Activated naive CD8-positive, alpha-beta T cell (primary cell): ENCODE measurements around the gene SPRTN.
"Not testable (repeated sequence)": the region's sequence is repeated elsewhere in the genome, so short reads cannot be mapped to it uniquely, and the experiment has no call there.

Source experiments
- H3K27ac Mint-ChIP-seq: one replicate; pipeline ENCODE4 v1.8.0; 2021; ENCODE audit warnings: mixed read lengths
- H3K27me3 Mint-ChIP-seq: one replicate; pipeline ENCODE4 v1.8.0; 2021; ENCODE audit warnings: mixed read lengths
- H3K36me3 Mint-ChIP-seq: one replicate; pipeline ENCODE4 v1.8.0; 2021; ENCODE audit warnings: mixed read lengths
- H3K4me1 Mint-ChIP-seq: one replicate; pipeline ENCODE4 v1.8.0; 2021; ENCODE audit warnings: low read depth, mixed read lengths
- H3K4me3 Mint-ChIP-seq: one replicate; pipeline ENCODE4 v1.8.0; 2021; ENCODE audit warnings: mild to moderate bottlenecking, mixed read lengths
- H3K9me3 Mint-ChIP-seq: one replicate; pipeline ENCODE4 v1.8.0; 2021; ENCODE audit warnings: low read depth, mixed read lengths

Gene SPRTN

GRCh38 chr1:231326248-231326647, 11.8 kb upstream of the SPRTN start:
- Mint-ChIP-seq H3K27ac (no peak overlapping the region), H3K4me3 (no peak overlapping the region), H3K9me3 (no peaks in the 10 kb centered on the region), H3K36me3 (no peaks in the 10 kb centered on the region), H3K27me3 (no peaks in the 10 kb centered on the region), H3K4me1 (peaks cover 6% of the 10 kb centered on the region)

- H3K4me3 Mint-ChIP-seq, result no peak overlapping the region
- H3K27me3 Mint-ChIP-seq, result no peaks in the 10 kb centered on the region
- H3K4me1 Mint-ChIP-seq, result peaks cover 13% of the 10 kb centered on the region
- no peaks in the 10 kb centered on the region for H3K9me3 Mint-ChIP-seq
- H3K36me3 Mint-ChIP-seq, result peaks cover 6% of the 10 kb centered on the region
- H3K27ac Mint-ChIP-seq, result no peak overlapping the region
Measured at GRCh38 chr1:231327617-231328016, 10.5 kb upstream of the SPRTN start.

- Mint-ChIP-seq H3K27ac (no peak overlapping the region), H3K4me1 (peaks cover 31% of the 10 kb centered on the region), H3K27me3 (no peaks in the 10 kb centered on the region), H3K9me3 (no peaks in the 10 kb centered on the region), H3K4me3 (no peak overlapping the region), H3K36me3 (peaks cover 12% of the 10 kb centered on the region)
Measured at GRCh38 chr1:231329483-231329882, 8.6 kb upstream of the SPRTN start.

- Mint-ChIP-seq H3K9me3 (no peaks in the 10 kb centered on the region), H3K4me1 (peaks cover 56% of the 10 kb centered on the region), H3K4me3 (peak overlapping the region; percentile 20), H3K27ac (no peak overlapping the region), H3K27me3 (no peaks in the 10 kb centered on the region), H3K36me3 (peaks cover 19% of the 10 kb centered on the region)
Measured at GRCh38 chr1:231332761-231333160, 5.3 kb upstream of the SPRTN start.

- no peak overlapping the region for H3K27ac Mint-ChIP-seq
- H3K4me3 Mint-ChIP-seq, result peak overlapping the region; percentile 97
- no peaks in the 10 kb centered on the region for H3K9me3 Mint-ChIP-seq
- H3K4me1 Mint-ChIP-seq, result peaks cover 61% of the 10 kb centered on the region
- no peaks in the 10 kb centered on the region for H3K27me3 Mint-ChIP-seq
- H3K36me3 Mint-ChIP-seq, result peaks cover 19% of the 10 kb centered on the region
Measured at GRCh38 chr1:231334079-231334666, 3.9 kb upstream of the SPRTN start.

- Mint-ChIP-seq H3K4me1 (peaks cover 65% of the 10 kb centered on the region), H3K9me3 (no peaks in the 10 kb centered on the region), H3K27me3 (no peaks in the 10 kb centered on the region), H3K27ac (no peak overlapping the region), H3K4me3 (peak overlapping the region; percentile 97), H3K36me3 (peaks cover 19% of the 10 kb centered on the region)
Measured at GRCh38 chr1:231334952-231335351, 3.1 kb upstream of the SPRTN start.

- no peaks in the 10 kb centered on the region for H3K27me3 Mint-ChIP-seq
- no peaks in the 10 kb centered on the region for H3K9me3 Mint-ChIP-seq
- peaks cover 67% of the 10 kb centered on the region for H3K4me1 Mint-ChIP-seq
- peak overlapping the region; percentile 41 for H3K27ac Mint-ChIP-seq
- peak overlapping the region; percentile 97 for H3K4me3 Mint-ChIP-seq
- peaks cover 19% of the 10 kb centered on the region for H3K36me3 Mint-ChIP-seq
Measured at GRCh38 chr1:231335663-231336602, 2.2 kb upstream of the SPRTN start.

- H3K4me1 Mint-ChIP-seq, result peaks cover 63% of the 10 kb centered on the region
- peaks cover 17% of the 10 kb centered on the region for H3K36me3 Mint-ChIP-seq
- no peaks in the 10 kb centered on the region for H3K9me3 Mint-ChIP-seq
- H3K27ac Mint-ChIP-seq, result peak overlapping the region; percentile 80
- H3K4me3 Mint-ChIP-seq, result peak overlapping the region; percentile 97
- H3K27me3 Mint-ChIP-seq, result no peaks in the 10 kb centered on the region
Measured at GRCh38 chr1:231337043-231337471, 1.0 kb upstream of the SPRTN start.

GRCh38 chr1:231337472-231338269, 422 bp upstream of the SPRTN start, which contains the start of gene EXOC8:
TSS of gene EXOC8 (minus strand) at chr1:231337852. CDS start at chr1:231337745, 107 bp downstream.
- Mint-ChIP-seq H3K27me3 (no peaks in the 10 kb centered on the region), H3K27ac (peak within 1 kb of the TSS; percentile 99), H3K36me3 (peaks cover 16% of the 10 kb centered on the region), H3K4me3 (peak within 1 kb of the TSS; percentile 97), H3K4me1 (peaks cover 61% of the 10 kb centered on the region), H3K9me3 (no peaks in the 10 kb centered on the region)

GRCh38 chr1:231340328-231341013, 2.4 kb downstream of the SPRTN start:
- H3K27ac Mint-ChIP-seq, result no peak overlapping the region
- H3K4me1 Mint-ChIP-seq, result peaks cover 41% of the 10 kb centered on the region
- H3K9me3 Mint-ChIP-seq, result no peaks in the 10 kb centered on the region
- no peak overlapping the region for H3K4me3 Mint-ChIP-seq
- H3K27me3 Mint-ChIP-seq, result no peaks in the 10 kb centered on the region
- H3K36me3 Mint-ChIP-seq, result peaks cover 11% of the 10 kb centered on the region

- Mint-ChIP-seq H3K27ac (no peak overlapping the region), H3K4me1 (peaks cover 5% of the 10 kb centered on the region), H3K4me3 (no peak overlapping the region), H3K36me3 (peaks cover 8% of the 10 kb centered on the region), H3K9me3 (no peaks in the 10 kb centered on the region), H3K27me3 (no peaks in the 10 kb centered on the region)
Measured at GRCh38 chr1:231347961-231348360, 9.9 kb downstream of the SPRTN start.

- Mint-ChIP-seq H3K36me3 (peaks cover 8% of the 10 kb centered on the region), H3K4me3 (no peak overlapping the region), H3K27me3 (no peaks in the 10 kb centered on the region), H3K27ac (no peak overlapping the region), H3K9me3 (no peaks in the 10 kb centered on the region), H3K4me1 (peaks cover 5% of the 10 kb centered on the region)
Measured at GRCh38 chr1:231348442-231348841, 10.3 kb downstream of the SPRTN start.

GRCh38 chr1:231348856-231349255, 10.8 kb downstream of the SPRTN start:
- not testable (repeated sequence) for H3K27me3 Mint-ChIP-seq, H3K9me3 Mint-ChIP-seq, H3K36me3 Mint-ChIP-seq, H3K4me3 Mint-ChIP-seq, H3K27ac Mint-ChIP-seq, H3K4me1 Mint-ChIP-seq

- no peaks in the 10 kb centered on the region for H3K4me1 Mint-ChIP-seq
- peaks cover 5% of the 10 kb centered on the region for H3K36me3 Mint-ChIP-seq
- no peak overlapping the region for H3K27ac Mint-ChIP-seq
- no peak overlapping the region for H3K4me3 Mint-ChIP-seq
- H3K9me3 Mint-ChIP-seq, result no peaks in the 10 kb centered on the region
- no peaks in the 10 kb centered on the region for H3K27me3 Mint-ChIP-seq
Measured at GRCh38 chr1:231351816-231352215, 13.7 kb downstream of the SPRTN start.
